ENCODE measurements around the gene RASSF8.
"Not testable (repeated sequence)": the region's sequence is repeated elsewhere in the genome, so short reads cannot be mapped to it uniquely, and the experiment has no call there.

Gene RASSF8

DNA sequence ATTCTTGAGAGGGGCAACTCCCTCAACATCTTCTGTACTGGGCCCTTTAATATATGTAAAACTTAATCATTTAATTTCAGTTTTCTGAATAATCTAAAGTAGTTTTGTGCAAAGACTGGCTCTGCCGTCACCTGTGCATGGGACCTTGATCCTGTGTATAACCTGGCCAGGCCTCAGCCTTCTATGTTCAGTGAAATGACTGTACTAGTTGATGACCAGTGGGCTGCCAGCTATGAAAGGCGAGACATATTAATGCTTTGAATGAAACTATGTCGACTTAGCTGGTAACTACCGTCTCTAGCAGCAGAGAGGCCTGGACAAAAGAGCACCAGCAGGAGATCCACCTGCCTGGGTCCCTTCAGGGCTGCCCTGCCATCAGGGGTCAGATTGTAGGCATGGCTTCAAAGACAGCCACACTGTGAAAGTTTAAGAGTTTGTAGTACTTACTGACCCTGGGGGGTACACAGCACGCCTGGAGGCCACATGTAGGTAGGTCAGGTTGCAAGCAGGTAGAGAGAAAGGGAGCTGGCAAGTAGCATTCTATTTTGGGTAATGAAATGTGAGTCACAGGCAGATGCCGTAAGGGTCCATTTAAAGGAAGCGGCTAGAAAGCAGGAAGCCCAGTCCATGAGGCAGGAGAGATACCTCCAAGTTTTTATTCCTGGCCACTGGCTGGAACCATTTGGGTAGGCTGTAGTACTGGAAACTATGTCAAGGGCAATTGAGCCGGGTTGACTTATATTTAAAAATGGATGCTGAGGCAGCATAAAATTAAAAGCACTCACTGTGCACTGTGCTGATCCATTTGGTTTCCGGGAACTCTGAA is 89.1 kb downstream of the RASSF8 start:
- Histone ChIP-seq H3K9me3 (ENCODE audit: control insufficient read depth, low read depth, low read length) (no peaks in the 10 kb centered on the region), H3K9ac (ENCODE audit: low read length) (no peak overlapping the region), H3K27me3 (ENCODE audit: control insufficient read depth, insufficient read depth, low read length) (no peaks in the 10 kb centered on the region), H3K36me3 (ENCODE audit: control insufficient read depth, low read depth, low read length) (no peaks in the 10 kb centered on the region), H3K27ac (ENCODE audit: low read length) (no peak overlapping the region), H3K4me1 (ENCODE audit: control insufficient read depth, low read depth, low read length) (peaks cover 12% of the 10 kb centered on the region), H3K4me3 (ENCODE audit: low read length) (no peak overlapping the region)

DNA sequence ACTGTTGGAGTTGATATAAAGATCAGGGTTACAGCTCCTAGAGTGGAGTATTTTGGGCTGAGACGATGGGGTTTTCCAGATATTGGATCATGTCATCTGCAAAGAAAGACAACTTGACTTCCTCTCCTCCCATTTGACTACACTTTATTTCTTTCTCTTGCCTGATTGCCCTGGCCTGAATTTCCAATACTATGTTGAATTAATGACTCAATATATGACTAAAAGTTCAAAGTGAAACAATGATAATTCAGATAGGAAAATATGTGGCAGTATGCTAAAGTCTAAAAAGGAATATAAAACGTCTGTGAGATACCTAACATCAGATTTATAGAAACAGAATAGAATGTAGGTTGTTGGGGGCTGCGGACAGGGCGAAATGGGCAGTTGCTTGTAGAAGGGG is 94.2 kb downstream of the RASSF8 start:
- Histone ChIP-seq H3K27ac (ENCODE audit: low read length) (no peak overlapping the region), H3K9me3 (ENCODE audit: control insufficient read depth, low read depth, low read length) (no peaks in the 10 kb centered on the region), H3K4me3 (ENCODE audit: low read length) (no peak overlapping the region), H3K36me3 (ENCODE audit: control insufficient read depth, low read depth, low read length) (no peaks in the 10 kb centered on the region), H3K27me3 (ENCODE audit: control insufficient read depth, insufficient read depth, low read length) (no peaks in the 10 kb centered on the region), H3K9ac (ENCODE audit: low read length) (no peak overlapping the region), H3K4me1 (ENCODE audit: control insufficient read depth, low read depth, low read length) (peaks cover 20% of the 10 kb centered on the region)

DNA sequence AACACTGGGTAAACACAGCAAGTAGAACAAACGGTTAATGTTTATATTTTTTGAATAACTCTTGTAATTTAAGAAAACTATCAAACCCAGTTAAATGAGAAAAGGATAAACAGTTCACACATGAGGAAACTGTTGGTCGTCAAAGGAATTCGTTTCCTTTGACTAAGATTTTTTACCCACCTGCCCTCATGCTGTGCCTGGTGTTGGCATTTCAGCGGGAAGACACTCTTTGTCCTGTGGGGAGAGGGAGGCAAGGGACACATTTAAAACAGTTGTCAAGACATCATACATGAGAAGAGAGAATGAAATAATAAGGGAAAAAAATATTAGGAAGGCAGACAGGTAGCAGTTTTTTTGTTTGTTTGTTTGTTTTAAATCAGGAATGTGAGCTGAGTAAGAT is 95.9 kb downstream of the RASSF8 start:
- Histone ChIP-seq H3K36me3 (ENCODE audit: control insufficient read depth, low read depth, low read length) (no peaks in the 10 kb centered on the region), H3K4me3 (ENCODE audit: low read length) (no peak overlapping the region), H3K27me3 (ENCODE audit: control insufficient read depth, insufficient read depth, low read length) (no peaks in the 10 kb centered on the region), H3K9me3 (ENCODE audit: control insufficient read depth, low read depth, low read length) (no peaks in the 10 kb centered on the region), H3K9ac (ENCODE audit: low read length) (peak overlapping the region; percentile 13), H3K27ac (ENCODE audit: low read length) (no peak overlapping the region), H3K4me1 (ENCODE audit: control insufficient read depth, low read depth, low read length) (peaks cover 12% of the 10 kb centered on the region)

- H3K4me3 ChIP-seq (ENCODE audit: low read length), result no peak overlapping the region
- no peaks in the 10 kb centered on the region for H3K36me3 ChIP-seq (ENCODE audit: control insufficient read depth, low read depth, low read length)
- H3K27me3 ChIP-seq (ENCODE audit: control insufficient read depth, insufficient read depth, low read length), result no peaks in the 10 kb centered on the region
- H3K4me1 ChIP-seq (ENCODE audit: control insufficient read depth, low read depth, low read length), result peaks cover 12% of the 10 kb centered on the region
- no peak overlapping the region for H3K27ac ChIP-seq (ENCODE audit: low read length)
- H3K9ac ChIP-seq (ENCODE audit: low read length), result no peak overlapping the region
- no peaks in the 10 kb centered on the region for H3K9me3 ChIP-seq (ENCODE audit: control insufficient read depth, low read depth, low read length)
These were observed 96.6 kb downstream of the RASSF8 start for GRCh38 chr12:26055087-26055486.

- H3K4me3 ChIP-seq (ENCODE audit: low read length), result no peak overlapping the region
- H3K27me3 ChIP-seq (ENCODE audit: control insufficient read depth, insufficient read depth, low read length), result no peaks in the 10 kb centered on the region
- H3K9me3 ChIP-seq (ENCODE audit: control insufficient read depth, low read depth, low read length), result no peaks in the 10 kb centered on the region
- no peak overlapping the region for H3K9ac ChIP-seq (ENCODE audit: low read length)
- H3K36me3 ChIP-seq (ENCODE audit: control insufficient read depth, low read depth, low read length), result no peaks in the 10 kb centered on the region
- no peak overlapping the region for H3K27ac ChIP-seq (ENCODE audit: low read length)
- peaks cover 12% of the 10 kb centered on the region for H3K4me1 ChIP-seq (ENCODE audit: control insufficient read depth, low read depth, low read length)
These were observed 97.9 kb downstream of the RASSF8 start for GRCh38 chr12:26056335-26056734.

DNA sequence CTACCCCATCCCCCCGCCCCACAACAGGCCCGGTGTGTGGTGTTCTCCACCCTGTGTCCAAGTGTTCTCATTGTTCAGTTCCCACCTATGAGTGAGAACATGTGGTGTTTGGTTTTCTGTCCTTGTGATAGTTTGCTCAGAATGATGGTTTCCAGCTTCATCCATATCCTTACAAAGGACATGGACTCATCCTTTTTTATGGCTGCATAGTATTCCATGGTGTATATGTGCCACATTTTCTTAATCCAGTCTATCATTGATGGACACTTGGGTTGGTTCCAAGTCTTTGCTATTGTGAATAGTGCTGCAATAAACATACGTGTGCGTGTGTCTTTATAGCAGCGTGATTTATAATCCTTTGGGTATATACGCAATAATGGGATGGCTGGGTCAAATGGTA is 98.8 kb downstream of the RASSF8 start:
- not testable (repeated sequence) for H3K27ac ChIP-seq (ENCODE audit: low read length); H3K9me3 ChIP-seq (ENCODE audit: control insufficient read depth, low read depth, low read length); H3K27me3 ChIP-seq (ENCODE audit: control insufficient read depth, insufficient read depth, low read length); H3K9ac ChIP-seq (ENCODE audit: low read length); H3K36me3 ChIP-seq (ENCODE audit: control insufficient read depth, low read depth, low read length); H3K4me3 ChIP-seq (ENCODE audit: low read length)
- peaks cover 12% of the 10 kb centered on the region for H3K4me1 ChIP-seq (ENCODE audit: control insufficient read depth, low read depth, low read length)

- H3K4me3 ChIP-seq (ENCODE audit: low read length), result no peak overlapping the region
- no peak overlapping the region for H3K9ac ChIP-seq (ENCODE audit: low read length)
- peaks cover 12% of the 10 kb centered on the region for H3K4me1 ChIP-seq (ENCODE audit: control insufficient read depth, low read depth, low read length)
- no peaks in the 10 kb centered on the region for H3K27me3 ChIP-seq (ENCODE audit: control insufficient read depth, insufficient read depth, low read length)
- no peak overlapping the region for H3K27ac ChIP-seq (ENCODE audit: low read length)
- no peaks in the 10 kb centered on the region for H3K36me3 ChIP-seq (ENCODE audit: control insufficient read depth, low read depth, low read length)
- no peaks in the 10 kb centered on the region for H3K9me3 ChIP-seq (ENCODE audit: control insufficient read depth, low read depth, low read length)
These were observed 99.8 kb downstream of the RASSF8 start for GRCh38 chr12:26058308-26058707.

- H3K27ac ChIP-seq (ENCODE audit: low read length), result no peak overlapping the region
- no peaks in the 10 kb centered on the region for H3K36me3 ChIP-seq (ENCODE audit: control insufficient read depth, low read depth, low read length)
- H3K9me3 ChIP-seq (ENCODE audit: control insufficient read depth, low read depth, low read length), result no peaks in the 10 kb centered on the region
- H3K27me3 ChIP-seq (ENCODE audit: control insufficient read depth, insufficient read depth, low read length), result no peaks in the 10 kb centered on the region
- no peak overlapping the region for H3K4me3 ChIP-seq (ENCODE audit: low read length)
- H3K4me1 ChIP-seq (ENCODE audit: control insufficient read depth, low read depth, low read length), result peaks cover 10% of the 10 kb centered on the region
- no peak overlapping the region for H3K9ac ChIP-seq (ENCODE audit: low read length)
These were observed 100.3 kb downstream of the RASSF8 start for GRCh38 chr12:26058818-26059217.

DNA sequence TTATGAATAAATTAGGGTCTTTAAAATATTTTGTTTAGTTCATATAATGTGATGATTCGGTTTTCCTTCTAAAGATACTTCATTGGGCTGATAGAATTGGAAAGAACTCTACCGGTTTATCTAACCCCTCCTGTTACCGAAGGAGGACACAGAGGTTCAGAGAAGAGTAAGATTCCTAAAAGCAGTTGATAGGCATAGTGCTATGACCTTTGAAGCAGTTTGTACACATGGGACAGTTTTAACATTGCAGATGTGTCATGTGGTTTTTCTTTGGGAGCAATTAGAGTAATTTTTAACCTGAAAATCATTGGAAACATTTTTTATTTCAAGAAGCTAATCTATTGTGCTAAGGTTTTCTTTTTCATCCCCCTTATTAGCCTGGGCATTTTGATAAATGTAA is 103.5 kb downstream of the RASSF8 start:
- Histone ChIP-seq H3K9me3 (ENCODE audit: control insufficient read depth, low read depth, low read length) (no peaks in the 10 kb centered on the region), H3K36me3 (ENCODE audit: control insufficient read depth, low read depth, low read length) (no peaks in the 10 kb centered on the region), H3K4me1 (ENCODE audit: control insufficient read depth, low read depth, low read length) (no peaks in the 10 kb centered on the region), H3K4me3 (ENCODE audit: low read length) (no peak overlapping the region), H3K27me3 (ENCODE audit: control insufficient read depth, insufficient read depth, low read length) (no peaks in the 10 kb centered on the region), H3K9ac (ENCODE audit: low read length) (no peak overlapping the region), H3K27ac (ENCODE audit: low read length) (no peak overlapping the region)

DNA sequence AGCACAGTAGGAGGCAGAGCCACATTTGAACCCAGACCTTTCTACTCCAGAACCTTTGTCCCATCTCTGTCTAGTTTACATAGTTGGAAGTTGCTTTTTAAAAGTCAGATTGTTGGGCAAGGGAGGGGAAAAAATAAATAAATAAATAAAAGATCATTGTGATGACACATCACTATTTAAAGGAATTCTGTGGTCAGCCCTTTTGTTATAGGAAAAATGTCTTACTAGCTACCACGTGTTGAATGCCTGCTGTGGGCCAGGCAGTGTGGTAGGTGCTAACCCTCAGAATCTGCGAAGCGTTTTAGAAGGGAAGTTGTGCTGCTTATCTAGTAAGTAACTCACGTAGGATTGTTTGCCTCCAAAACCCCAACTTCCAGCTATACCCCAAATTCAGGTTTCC is 104.1 kb downstream of the RASSF8 start:
- Histone ChIP-seq H3K9ac (ENCODE audit: low read length) (no peak overlapping the region), H3K36me3 (ENCODE audit: control insufficient read depth, low read depth, low read length) (no peaks in the 10 kb centered on the region)

DNA sequence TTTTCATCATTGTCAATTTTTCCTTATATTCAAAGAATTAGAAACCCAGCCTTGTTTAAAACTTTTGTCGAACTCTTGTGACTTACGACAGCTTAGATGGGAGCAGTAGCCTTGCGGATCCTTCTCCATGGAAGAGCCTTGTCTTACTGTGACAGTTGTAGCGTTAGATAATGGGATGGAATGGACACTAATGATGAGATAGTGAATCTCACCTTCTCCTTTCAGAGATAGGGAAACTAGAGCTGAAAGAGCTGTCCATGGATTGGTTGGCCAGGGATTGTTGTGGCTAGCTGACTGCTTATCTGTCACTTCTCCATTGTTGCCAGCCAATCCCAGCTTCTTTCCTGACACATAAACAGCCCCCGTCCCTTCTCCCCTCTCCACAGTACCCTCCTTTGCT is 107.0 kb downstream of the RASSF8 start:
- no peaks in the 10 kb centered on the region for H3K27me3 ChIP-seq (ENCODE audit: control insufficient read depth, insufficient read depth, low read length)
- H3K36me3 ChIP-seq (ENCODE audit: control insufficient read depth, low read depth, low read length), result no peaks in the 10 kb centered on the region
- no peak overlapping the region for H3K27ac ChIP-seq (ENCODE audit: low read length)
- H3K4me1 ChIP-seq (ENCODE audit: control insufficient read depth, low read depth, low read length), result peaks cover 16% of the 10 kb centered on the region
- H3K4me3 ChIP-seq (ENCODE audit: low read length), result no peak overlapping the region
- no peaks in the 10 kb centered on the region for H3K9me3 ChIP-seq (ENCODE audit: control insufficient read depth, low read depth, low read length)
- H3K9ac ChIP-seq (ENCODE audit: low read length), result no peak overlapping the region

More for the DNA sequence above, 104.1 kb downstream of the RASSF8 start:
- H3K27ac ChIP-seq (ENCODE audit: low read length), result no peak overlapping the region
- H3K4me3 ChIP-seq (ENCODE audit: low read length), result no peak overlapping the region
- H3K9me3 ChIP-seq (ENCODE audit: control insufficient read depth, low read depth, low read length), result no peaks in the 10 kb centered on the region
- no peaks in the 10 kb centered on the region for H3K27me3 ChIP-seq (ENCODE audit: control insufficient read depth, insufficient read depth, low read length)
- H3K4me1 ChIP-seq (ENCODE audit: control insufficient read depth, low read depth, low read length), result no peaks in the 10 kb centered on the region

DNA sequence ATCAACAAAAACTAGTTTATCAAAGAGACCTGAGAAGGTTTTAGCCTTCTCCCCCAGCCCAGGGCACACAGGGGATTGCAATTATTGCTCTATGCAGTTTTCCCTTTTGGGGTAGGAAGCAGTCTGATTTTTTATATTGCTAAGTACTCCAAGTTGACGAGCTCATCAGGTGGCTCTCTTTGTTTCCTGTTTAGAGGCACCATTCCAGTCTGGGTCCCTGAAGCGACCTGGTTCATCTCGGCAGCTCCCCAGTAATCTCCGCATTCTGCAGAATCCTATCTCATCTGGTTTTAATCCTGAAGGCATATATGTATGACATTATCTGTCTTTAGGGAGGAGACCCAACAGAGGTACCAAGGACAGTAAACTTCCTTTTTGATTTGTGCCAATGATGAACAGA is 110.0 kb downstream of the RASSF8 start:
- Histone ChIP-seq H3K9ac (ENCODE audit: low read length) (no peak overlapping the region), H3K27ac (ENCODE audit: low read length) (no peak overlapping the region), H3K36me3 (ENCODE audit: control insufficient read depth, low read depth, low read length) (no peaks in the 10 kb centered on the region), H3K9me3 (ENCODE audit: control insufficient read depth, low read depth, low read length) (no peaks in the 10 kb centered on the region), H3K27me3 (ENCODE audit: control insufficient read depth, insufficient read depth, low read length) (no peaks in the 10 kb centered on the region), H3K4me1 (ENCODE audit: control insufficient read depth, low read depth, low read length) (peaks cover 16% of the 10 kb centered on the region), H3K4me3 (ENCODE audit: low read length) (no peak overlapping the region)

All from iPS-18a (cell line).